ENCODE measurements around the gene ADISSP.
A peak's percentile ranks its signal among the peaks of the same experiment; 100 is the strongest.

The ADISSP gene

DNA sequence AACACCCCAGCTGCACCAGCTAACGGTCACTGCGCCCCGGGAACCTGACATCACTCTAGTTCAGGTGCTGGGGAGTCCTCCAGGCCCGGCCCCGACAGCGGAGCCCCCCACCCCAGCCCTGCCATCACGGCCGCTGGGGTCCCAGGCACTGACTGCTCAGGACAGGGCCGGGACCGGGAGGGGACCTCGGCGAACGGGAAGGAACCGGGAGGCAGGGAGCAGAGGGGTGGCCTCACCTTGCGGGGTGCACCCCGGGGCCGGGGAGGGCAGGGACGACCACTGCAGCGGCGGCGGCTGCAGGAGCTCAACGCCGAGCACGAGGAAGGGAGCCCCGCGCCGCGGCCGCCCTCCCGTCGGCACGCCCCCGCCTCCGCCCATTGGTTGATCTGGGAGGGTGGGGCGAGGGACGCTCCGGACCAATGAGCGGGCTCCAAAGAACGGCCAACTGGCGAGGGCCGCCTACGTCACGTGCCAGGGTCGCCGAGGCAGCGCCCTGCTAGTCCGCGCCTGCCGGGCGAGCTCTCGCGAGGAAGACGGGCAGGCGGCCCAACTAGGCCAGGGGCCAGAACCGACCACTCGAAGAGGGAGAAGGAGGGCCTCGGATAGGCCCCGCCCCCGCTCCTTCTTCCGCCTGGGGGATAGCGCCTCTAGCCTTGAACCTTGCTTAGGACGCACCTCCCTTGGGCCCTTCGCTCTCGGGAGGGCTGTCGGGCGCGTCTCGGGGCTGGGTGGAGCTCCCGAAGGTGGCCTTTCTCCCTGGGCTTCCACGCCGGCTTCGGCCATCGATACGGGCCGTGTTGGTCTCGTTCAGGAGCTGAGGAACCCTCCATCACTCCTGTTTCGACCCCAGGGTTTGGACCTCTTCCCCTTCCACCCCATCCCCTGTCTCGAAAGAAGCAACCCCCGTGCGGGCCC is at the start of gene ADISSP:
Gene ADISSP (minus strand): TSS at position 327 of the 915 bp plus-strand sequence. CDS start 7,653 bp downstream, outside the sequence.
- peak; percentile 98 for DNase-seq

DNA sequence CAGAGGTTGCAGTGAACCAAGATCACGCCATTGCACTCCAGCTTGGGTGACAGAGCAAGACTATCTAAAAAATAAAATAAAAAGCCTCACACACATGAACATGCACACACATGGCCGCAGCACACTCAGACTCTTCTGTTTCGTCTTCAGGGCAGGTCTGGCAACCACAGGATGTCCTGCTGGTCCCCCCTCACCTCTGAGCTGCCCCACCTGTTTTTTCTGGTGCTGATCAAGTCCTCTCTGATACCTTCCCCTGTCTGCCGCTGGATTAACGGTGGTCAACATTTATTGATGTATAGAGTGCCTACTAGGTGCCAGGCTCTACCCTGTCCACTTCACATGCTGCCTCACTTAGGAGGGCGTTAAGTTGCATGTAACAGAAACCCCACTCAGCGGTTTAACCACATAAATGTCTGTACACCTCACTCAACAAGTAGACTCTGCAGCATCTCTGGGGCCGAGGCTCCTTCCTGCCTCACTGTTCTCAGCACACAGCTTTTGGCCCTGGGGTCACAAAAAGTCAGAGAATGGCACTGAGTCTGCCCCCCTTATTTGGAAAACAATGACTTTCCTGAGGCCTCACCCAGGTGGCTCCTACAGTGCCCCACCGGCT is 48.3 kb upstream of the ADISSP start:
- peak in 1 of 2 experiments; percentile 34 for DNase-seq

GRCh38 chr20:3814928-3815495 is 47.5 kb upstream of the ADISSP start:
- DNase-seq = no peak

GRCh38 chr20:3813848-3814581 is 46.5 kb upstream of the ADISSP start:
- peak in 1 of 2 experiments; percentile 52 for DNase-seq

DNA sequence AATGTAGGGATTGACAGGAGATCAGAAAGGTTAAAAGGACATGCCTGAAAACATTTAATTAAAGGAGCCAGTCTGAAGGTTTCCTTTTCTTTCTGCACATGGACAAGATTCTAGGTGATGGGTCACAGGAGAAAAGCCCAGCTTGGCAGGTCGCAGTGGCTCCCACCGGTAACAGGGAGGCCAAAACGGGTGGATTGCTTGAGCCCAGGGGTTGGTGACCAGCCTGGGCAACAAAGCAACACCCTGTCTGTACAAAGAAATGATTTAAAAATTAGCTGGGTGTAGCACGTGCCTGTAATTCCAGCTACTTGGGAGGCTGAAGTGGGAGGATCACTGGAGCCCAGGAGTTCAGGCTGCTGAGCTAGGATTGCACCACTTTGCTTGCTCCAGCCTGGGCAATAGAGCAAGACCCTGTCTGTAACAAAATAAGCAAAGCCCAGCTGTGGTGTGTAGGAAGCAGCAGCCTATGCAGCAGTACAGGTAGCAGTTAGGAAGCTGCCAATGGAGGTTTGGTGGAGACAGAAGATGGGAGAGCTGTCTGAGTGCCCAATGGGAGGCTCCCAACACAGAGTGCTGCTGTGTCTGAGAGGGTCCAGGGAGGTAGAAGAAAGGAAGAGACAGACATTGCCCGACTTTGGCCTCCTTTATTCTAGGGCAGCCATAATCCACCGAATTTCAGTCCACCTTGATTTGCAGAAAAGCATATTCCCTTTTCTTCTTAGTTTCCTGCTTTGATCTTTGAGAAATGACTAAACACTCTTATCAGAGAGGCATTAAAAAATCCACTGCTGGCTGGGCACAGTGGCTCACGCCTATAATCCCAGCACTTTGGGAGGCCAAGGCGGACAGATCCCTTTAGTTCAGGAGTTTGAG is 45.7 kb upstream of the ADISSP start:
- DNase-seq = no peak

DNA sequence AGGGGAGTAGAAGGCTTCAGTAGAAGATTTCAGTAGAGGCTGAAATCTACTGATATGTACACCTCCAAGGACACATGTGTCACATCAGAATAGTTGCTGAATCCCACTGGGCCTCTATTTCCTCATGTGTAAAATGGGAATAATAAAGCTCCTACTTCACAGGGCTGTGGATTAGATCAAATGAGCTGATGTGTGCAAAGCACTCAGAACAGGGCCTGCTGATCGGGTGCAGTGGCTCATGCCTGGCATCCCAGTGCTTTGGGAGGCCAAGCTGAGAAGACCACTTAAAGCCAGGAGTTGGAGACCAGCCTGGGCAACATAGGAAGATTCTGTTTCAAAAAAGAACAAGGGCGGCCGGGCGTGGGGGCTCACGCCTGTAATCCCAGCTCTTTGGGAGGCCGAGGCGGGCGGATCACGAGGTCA is 44.7 kb upstream of the ADISSP start:
- DNase-seq = no peak

DNA sequence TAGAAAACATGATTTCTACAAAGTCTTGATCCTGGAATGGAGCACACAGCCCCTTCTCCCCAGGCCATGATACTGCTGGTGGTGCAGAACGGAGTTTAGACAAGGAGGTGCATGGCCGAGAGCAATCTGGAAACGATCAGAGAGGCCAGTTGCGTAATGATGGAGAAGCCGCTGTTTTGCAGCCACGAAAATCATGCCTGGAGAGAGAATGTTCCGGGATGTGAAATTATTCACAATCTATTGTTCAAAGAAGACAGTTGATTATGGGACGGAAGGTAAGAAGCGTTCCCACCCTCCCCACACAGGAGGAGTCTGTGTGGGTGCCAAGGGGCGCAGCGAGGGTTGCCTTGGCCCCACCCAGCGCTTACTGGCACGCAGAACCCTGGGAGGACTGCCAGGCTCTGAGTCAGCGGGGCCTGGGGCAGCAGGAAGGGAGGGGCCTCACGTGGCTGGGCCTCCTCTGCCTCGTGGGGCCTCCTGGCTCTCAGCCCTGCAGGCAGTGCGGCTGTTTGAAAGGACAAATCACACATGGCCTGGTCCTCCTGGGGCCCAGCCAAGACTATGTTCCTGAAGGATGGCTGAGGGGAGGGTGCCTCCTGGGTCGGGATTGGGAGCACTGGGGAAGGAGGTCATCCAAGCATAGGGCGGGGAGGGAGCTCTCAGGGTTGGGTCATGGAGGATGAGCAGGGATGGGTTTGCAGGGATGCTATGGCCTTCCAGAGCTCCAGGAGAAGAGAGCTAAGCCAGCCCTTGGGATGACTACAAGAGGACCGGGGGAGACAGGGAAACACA is 44.1 kb upstream of the ADISSP start:
- DNase-seq = peak; percentile 93 to 94

- no peak for DNase-seq
Observed at GRCh38 chr20:3808544-3808943, 41.0 kb upstream of the ADISSP start.

DNA sequence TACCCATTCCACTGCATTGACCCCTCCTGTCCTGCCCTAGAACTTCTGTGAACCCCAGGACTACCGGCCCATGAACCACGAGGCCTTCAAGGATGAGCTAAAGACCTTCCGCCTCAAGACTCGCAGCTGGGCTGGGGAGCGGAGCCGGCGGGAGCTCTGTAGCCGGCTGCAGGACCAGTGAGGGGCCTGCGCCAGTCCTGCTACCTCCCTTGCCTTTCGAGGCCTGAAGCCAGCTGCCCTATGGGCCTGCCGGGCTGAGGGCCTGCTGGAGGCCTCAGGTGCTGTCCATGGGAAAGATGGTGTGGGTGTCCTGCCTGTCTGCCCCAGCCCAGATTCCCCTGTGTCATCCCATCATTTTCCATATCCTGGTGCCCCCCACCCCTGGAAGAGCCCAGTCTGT is 37.2 kb upstream of the ADISSP start:
- DNase-seq = no peak

DNA sequence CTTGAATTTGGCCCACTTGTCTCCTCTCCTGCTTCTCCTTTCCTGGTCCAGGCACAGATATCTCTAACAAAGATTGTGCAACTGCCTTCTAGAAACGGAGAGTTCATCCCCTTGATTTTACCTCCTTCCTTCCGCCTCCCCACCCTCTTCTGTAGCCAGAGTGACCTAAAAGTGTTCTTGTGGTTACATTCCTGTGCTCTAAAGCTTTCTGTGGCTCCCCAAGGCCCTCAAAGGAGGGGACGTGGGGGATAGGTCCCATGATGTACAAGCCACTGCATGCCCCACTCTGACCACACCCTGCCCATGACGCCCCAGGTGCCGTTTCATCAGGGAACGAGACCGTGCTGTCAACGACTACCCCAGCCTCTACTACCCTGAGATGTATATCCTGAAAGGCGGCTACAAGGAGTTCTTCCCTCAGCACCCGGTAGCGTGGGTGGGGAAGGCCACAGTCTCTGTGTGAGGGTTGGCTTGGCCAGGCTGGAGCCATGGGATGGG is 36.8 kb upstream of the ADISSP start:
- no peak for DNase-seq

DNA sequence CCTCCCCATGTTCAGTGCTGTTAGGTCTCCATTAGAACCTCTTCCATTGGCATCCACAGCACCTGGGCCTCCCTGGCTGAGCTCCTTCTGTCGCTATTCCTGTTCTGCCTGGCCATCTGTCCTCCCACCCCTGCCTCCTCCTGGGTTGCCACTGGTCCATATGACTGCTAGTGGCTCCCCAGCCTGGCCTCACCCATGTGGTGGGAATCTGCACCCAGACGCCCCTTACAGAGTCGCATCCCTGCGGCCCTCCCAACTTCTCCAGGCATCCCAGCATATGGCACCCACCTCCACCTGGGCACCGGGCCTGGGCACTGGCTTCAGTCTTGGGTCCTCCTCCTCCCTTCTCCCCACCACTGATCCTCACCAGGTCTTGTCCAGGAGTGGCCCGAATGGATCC is 36.3 kb upstream of the ADISSP start:
- no peak for DNase-seq

DNA sequence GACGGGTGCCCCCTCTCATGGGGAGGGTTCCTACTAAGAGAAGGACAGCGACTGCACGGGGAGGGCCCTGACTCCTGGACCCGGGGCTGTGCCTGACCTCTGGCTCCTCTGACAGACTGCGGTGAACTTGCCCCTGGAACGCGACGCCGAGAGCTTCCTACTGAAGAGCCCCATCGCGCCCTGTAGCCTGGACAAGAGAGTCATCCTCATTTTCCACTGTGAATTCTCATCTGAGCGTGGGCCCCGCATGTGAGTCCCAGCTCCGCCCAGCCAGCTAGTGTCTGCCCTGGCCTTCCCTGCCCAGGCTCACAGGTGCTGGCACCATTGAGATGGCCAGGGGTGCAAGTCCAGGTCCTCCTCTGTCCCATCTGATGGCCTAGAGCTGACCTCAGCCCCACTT is 35.7 kb upstream of the ADISSP start:
- no peak for DNase-seq

GRCh38 chr20:3802524-3803239 is 35.1 kb upstream of the ADISSP start:
- no peak for DNase-seq

DNA sequence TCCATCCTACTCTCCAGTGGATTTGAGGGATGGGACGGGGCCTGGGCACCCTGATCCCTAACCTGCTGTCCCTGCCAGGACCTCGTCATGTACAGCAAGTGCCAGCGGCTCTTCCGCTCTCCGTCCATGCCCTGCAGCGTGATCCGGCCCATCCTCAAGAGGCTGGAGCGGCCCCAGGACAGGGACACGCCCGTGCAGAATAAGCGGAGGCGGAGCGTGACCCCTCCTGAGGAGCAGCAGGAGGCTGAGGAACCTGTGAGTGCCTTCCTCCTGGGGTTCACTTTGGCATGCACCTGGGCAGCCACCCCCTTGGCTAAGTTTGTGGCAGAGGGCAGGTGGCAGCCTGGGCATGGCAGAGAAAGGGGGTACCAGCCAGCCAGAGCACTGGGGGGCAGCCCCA is 34.3 kb upstream of the ADISSP start:
- DNase-seq = no peak

DNA sequence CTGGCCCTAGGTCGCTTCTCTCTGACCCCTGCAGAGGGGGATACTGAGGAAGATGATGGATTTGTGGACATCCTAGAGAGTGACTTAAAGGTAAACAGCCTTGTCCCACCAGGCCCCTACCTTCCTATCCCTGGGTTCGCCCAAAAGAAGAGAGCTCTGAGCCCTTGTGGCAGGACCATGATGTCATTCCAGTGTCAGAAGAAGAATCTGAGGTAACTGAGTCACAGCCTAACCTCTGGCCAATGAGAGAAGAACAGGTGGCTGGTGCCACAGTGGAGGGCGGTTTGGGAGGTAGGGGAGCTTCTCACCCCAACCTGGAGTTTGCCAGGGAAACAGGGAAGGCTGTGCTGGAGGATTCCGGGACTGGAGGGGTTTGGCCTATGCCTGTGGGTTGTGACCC is 33.7 kb upstream of the ADISSP start:
- no peak for DNase-seq

DNA sequence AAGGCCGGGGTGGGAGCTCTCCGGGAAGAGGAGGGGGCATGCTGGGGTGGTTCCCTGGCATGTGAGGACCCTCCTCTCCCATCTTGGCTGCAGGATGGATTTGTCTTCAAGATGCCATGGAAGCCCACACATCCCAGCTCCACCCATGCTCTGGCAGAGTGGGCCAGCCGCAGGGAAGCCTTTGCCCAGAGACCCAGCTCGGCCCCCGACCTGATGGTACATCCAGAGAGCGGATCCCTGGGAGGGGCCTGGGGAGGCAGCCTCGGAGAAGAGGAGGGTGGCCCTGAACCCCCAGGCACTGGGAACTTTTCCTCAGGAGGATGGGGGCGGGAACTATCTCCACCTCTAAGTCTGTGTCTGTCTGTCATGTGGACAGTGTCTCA is 33.3 kb upstream of the ADISSP start:
- DNase-seq = no peak

- no peak for DNase-seq
Observed at GRCh38 chr20:3800256-3800877, 32.8 kb upstream of the ADISSP start.

- DNase-seq = peak in 1 of 2 experiments; percentile 24
Observed at GRCh38 chr20:3798908-3799248, 31.3 kb upstream of the ADISSP start.

DNA sequence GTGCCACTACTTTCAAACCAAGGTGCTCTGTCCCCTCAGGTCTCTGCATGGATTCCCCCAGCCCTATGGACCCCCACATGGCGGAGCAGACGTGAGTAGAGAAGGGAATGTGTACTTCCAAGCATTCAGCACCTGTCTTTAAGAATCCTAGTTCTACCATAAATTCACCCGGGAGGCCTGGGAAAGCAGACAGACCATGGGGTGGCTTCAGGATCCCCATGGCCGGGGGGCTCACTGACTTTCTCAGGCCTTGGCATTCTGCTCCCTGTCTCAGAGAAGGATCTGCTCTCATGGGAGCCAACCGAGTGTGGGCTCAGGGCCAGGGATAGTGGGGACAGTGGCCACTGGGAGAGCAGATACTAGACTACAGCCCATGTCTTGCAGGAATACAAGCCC is 30.8 kb upstream of the ADISSP start:
- DNase-seq = peak in 1 of 2 experiments; percentile 3
